ENCODE results near the gene REG3G.

DNA sequence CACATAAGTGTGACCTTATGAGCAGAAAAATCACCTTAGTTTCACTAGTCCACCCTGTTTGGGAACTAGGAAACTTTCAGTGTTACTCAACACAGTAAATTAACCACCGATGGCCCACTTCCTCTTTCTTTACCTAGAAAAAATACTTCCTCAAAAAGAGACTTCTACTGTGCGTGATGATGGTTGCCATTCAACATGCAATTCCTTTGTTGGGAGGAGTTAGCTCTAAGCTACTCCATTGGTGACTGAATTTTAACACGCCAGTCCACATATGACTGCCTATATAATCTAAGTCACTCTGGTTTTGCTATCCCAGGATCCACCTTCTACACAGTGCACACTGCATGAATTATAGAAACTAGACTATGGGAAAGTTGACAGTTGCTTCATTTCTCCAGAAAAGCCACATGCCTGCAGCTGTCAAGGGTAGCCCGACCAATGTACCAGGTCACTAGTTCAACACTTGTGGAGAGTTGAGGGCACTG lies 47.8 kb upstream of the REG3G start:
- TF ChIP-seq POLR2A (IDR thresholded peaks at IDR 0.05; ENCODE audit: low read depth) (no peak), CTCF (IDR thresholded peaks at IDR 0.05) (no peak), POLR2AphosphoS5 (IDR thresholded peaks at IDR 0.05) (no peak)

Data from esophagus muscularis mucosa (tissue), 3 donors.